ENCODE results near the gene ATP2A3.
"Not testable (repeated sequence)": the region's sequence is repeated elsewhere in the genome, so short reads cannot be mapped to it uniquely, and the experiment has no call there.

DNA sequence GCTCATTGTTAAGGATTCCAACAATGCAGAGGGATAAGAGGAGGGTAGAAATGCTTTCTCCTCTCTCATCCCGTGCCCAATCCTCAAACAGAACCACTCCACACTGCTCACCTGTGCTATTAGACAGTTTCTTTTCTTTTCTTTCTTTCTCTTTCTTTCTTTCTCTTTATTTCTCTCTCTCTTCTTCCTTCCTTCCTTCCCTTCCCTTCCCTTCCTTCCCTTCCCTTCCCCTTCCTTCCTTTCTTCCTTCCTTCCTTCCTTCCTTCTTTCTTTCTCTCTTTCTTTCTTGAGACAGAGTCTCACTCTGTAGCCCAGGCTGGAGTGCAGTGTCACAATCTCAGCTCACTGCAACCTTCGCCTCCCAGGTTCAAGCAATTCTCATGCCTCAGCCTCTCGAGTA, 27.5 kb upstream of the ATP2A3 start:
- TF ChIP-seq POLR2A, CTCF (IDR thresholded peaks at IDR 0.05): not testable (repeated sequence)
